Activated T-cell treated with anti-CD3 and anti-CD28 coated beads, Interleukin-2, amount 50 U/mL, for 4 hours (primary cell): ENCODE data around the gene TARBP1. TPM values are rescaled to one million over a fixed set of nuclear protein-coding genes. Genes with fewer than 3 reads are reported as not detected.

Experiments used
- ATAC-seq, 2 donors: fragments of 200-7000 bp; cut with Tn5 transposase; one replicate each; pipeline ENCODE4 v1.10.0; 2021
- DNase-seq: peaks from one replicate; pipeline ENCODE4 v3.0.0-alpha.2; 2020
- H3K27me3 Mint-ChIP-seq: one replicate; pipeline ENCODE4 v1.8.0; 2021; ENCODE audit warnings: low read depth, mixed read lengths
- H3K36me3 Mint-ChIP-seq: one replicate; pipeline ENCODE4 v1.8.0; 2022; ENCODE audit warnings: mixed read lengths; ENCODE audit not compliant: insufficient read depth
- H3K4me1 Mint-ChIP-seq: one replicate; pipeline ENCODE4 v1.8.0; 2021; ENCODE audit warnings: low read depth, mixed read lengths
- H3K4me3 Mint-ChIP-seq: one replicate; pipeline ENCODE4 v1.8.0; 2021; ENCODE audit warnings: mild to moderate bottlenecking, moderate library complexity, mixed read lengths
- H3K9me3 Mint-ChIP-seq: one replicate; pipeline ENCODE4 v1.8.0; 2021; ENCODE audit warnings: mixed read lengths
- total RNA-seq, 3 donors: library from RNA; stranded (reverse); gene quantifications; one replicate each; pipeline ENCODE4 v1.2.1, GENCODE V29; 2021

TARBP1 gene
- total RNA-seq, 3 donors from 2014 or later, result 27.6 to 38.0 (median 33.5) TPM

GRCh38 chr1:234440348-234440747 lies 38.6 kb downstream of the TARBP1 start:
- Mint-ChIP-seq H3K9me3 (peaks cover 6% of the 10 kb centered on the region), H3K4me3 (no peak overlapping the region), H3K27me3 (no peaks in the 10 kb centered on the region), H3K36me3 (peaks cover 55% of the 10 kb centered on the region), H3K4me1 (peaks cover 2% of the 10 kb centered on the region)
- ATAC-seq, result no peak
- no peak for DNase-seq

- H3K4me1 Mint-ChIP-seq, result peaks cover 4% of the 10 kb centered on the region
- peaks cover 6% of the 10 kb centered on the region for H3K9me3 Mint-ChIP-seq
- ATAC-seq (no peak), DNase-seq (no peak)
- H3K27me3 Mint-ChIP-seq, result no peaks in the 10 kb centered on the region
- no peak overlapping the region for H3K4me3 Mint-ChIP-seq
- H3K36me3 Mint-ChIP-seq, result peaks cover 56% of the 10 kb centered on the region
These were observed 40.4 kb downstream of the TARBP1 start for GRCh38 chr1:234438579-234438978.

- ATAC-seq (no peak), DNase-seq (no peak)
- peaks cover 6% of the 10 kb centered on the region for H3K9me3 Mint-ChIP-seq
- peaks cover 54% of the 10 kb centered on the region for H3K36me3 Mint-ChIP-seq
- no peaks in the 10 kb centered on the region for H3K27me3 Mint-ChIP-seq
- H3K4me1 Mint-ChIP-seq, result peaks cover 3% of the 10 kb centered on the region
- no peak overlapping the region for H3K4me3 Mint-ChIP-seq
These were observed 41.4 kb downstream of the TARBP1 start for GRCh38 chr1:234437423-234438171.

GRCh38 chr1:234435620-234436019 lies 43.4 kb downstream of the TARBP1 start:
- Mint-ChIP-seq H3K4me3 (no peak overlapping the region), H3K4me1 (peaks cover 3% of the 10 kb centered on the region), H3K9me3 (peaks cover 6% of the 10 kb centered on the region), H3K27me3 (no peaks in the 10 kb centered on the region), H3K36me3 (peaks cover 46% of the 10 kb centered on the region)
- no peak for DNase-seq
- no peak for ATAC-seq

GRCh38 chr1:234434706-234435105 lies 44.3 kb downstream of the TARBP1 start:
- Mint-ChIP-seq H3K4me1 (peaks cover 3% of the 10 kb centered on the region), H3K9me3 (no peaks in the 10 kb centered on the region), H3K36me3 (peaks cover 39% of the 10 kb centered on the region), H3K4me3 (no peak overlapping the region), H3K27me3 (no peaks in the 10 kb centered on the region)
- ATAC-seq, result no peak
- no peak for DNase-seq

- DNase-seq (no peak), ATAC-seq (peak in 1 of 2 donors; percentile 52)
- peaks cover 40% of the 10 kb centered on the region for H3K36me3 Mint-ChIP-seq
- no peaks in the 10 kb centered on the region for H3K27me3 Mint-ChIP-seq
- H3K4me3 Mint-ChIP-seq, result no peak overlapping the region
- H3K4me1 Mint-ChIP-seq, result peaks cover 3% of the 10 kb centered on the region
- no peaks in the 10 kb centered on the region for H3K9me3 Mint-ChIP-seq
These were observed 45.3 kb downstream of the TARBP1 start for GRCh38 chr1:234433563-234434285.

GRCh38 chr1:234431255-234431654 lies 47.7 kb downstream of the TARBP1 start:
- peaks cover 40% of the 10 kb centered on the region for H3K36me3 Mint-ChIP-seq
- H3K9me3 Mint-ChIP-seq, result no peaks in the 10 kb centered on the region
- DNase-seq (no peak), ATAC-seq (no peak)
- H3K4me3 Mint-ChIP-seq, result no peak overlapping the region
- H3K27me3 Mint-ChIP-seq, result no peaks in the 10 kb centered on the region
- peaks cover 3% of the 10 kb centered on the region for H3K4me1 Mint-ChIP-seq

GRCh38 chr1:234430691-234431090 lies 48.3 kb downstream of the TARBP1 start:
- DNase-seq (no peak), ATAC-seq (no peak)
- H3K9me3 Mint-ChIP-seq, result no peaks in the 10 kb centered on the region
- H3K36me3 Mint-ChIP-seq, result peaks cover 43% of the 10 kb centered on the region
- no peak overlapping the region for H3K4me3 Mint-ChIP-seq
- no peaks in the 10 kb centered on the region for H3K27me3 Mint-ChIP-seq
- peaks cover 3% of the 10 kb centered on the region for H3K4me1 Mint-ChIP-seq

- Mint-ChIP-seq H3K36me3 (peaks cover 37% of the 10 kb centered on the region), H3K4me1 (peaks cover 3% of the 10 kb centered on the region), H3K9me3 (no peaks in the 10 kb centered on the region), H3K27me3 (no peaks in the 10 kb centered on the region), H3K4me3 (no peak overlapping the region)
- ATAC-seq, result no peak
- no peak for DNase-seq
These were observed 49.6 kb downstream of the TARBP1 start for GRCh38 chr1:234429434-234429806.

GRCh38 chr1:234427950-234428646 lies 50.9 kb downstream of the TARBP1 start:
- Mint-ChIP-seq H3K27me3 (no peaks in the 10 kb centered on the region), H3K9me3 (no peaks in the 10 kb centered on the region), H3K4me1 (no peaks in the 10 kb centered on the region), H3K4me3 (no peak overlapping the region), H3K36me3 (peaks cover 37% of the 10 kb centered on the region)
- DNase-seq (no peak), ATAC-seq (no peak)

- Mint-ChIP-seq H3K4me3 (no peak overlapping the region), H3K9me3 (no peaks in the 10 kb centered on the region), H3K36me3 (peaks cover 28% of the 10 kb centered on the region), H3K27me3 (no peaks in the 10 kb centered on the region), H3K4me1 (peaks cover 6% of the 10 kb centered on the region)
- DNase-seq (no peak), ATAC-seq (no peak)
These were observed 65.0 kb downstream of the TARBP1 start for GRCh38 chr1:234413990-234414389.

- H3K9me3 Mint-ChIP-seq, result no peaks in the 10 kb centered on the region
- DNase-seq (no peak), ATAC-seq (no peak)
- peaks cover 10% of the 10 kb centered on the region for H3K4me1 Mint-ChIP-seq
- H3K4me3 Mint-ChIP-seq, result no peak overlapping the region
- no peaks in the 10 kb centered on the region for H3K27me3 Mint-ChIP-seq
- peaks cover 25% of the 10 kb centered on the region for H3K36me3 Mint-ChIP-seq
These were observed 65.5 kb downstream of the TARBP1 start for GRCh38 chr1:234413485-234413884.

- DNase-seq (no peak), ATAC-seq (no peak)
- H3K9me3 Mint-ChIP-seq, result no peaks in the 10 kb centered on the region
- H3K36me3 Mint-ChIP-seq, result peaks cover 22% of the 10 kb centered on the region
- peaks cover 16% of the 10 kb centered on the region for H3K4me1 Mint-ChIP-seq
- H3K4me3 Mint-ChIP-seq, result no peak overlapping the region
- no peaks in the 10 kb centered on the region for H3K27me3 Mint-ChIP-seq
These were observed 66.1 kb downstream of the TARBP1 start for GRCh38 chr1:234412830-234413229.

- no peaks in the 10 kb centered on the region for H3K9me3 Mint-ChIP-seq
- no peak for DNase-seq
- peak; percentile 34 to 51 for ATAC-seq
These were observed 69.7 kb downstream of the TARBP1 start for GRCh38 chr1:234409328-234409727.

More at GRCh38 chr1:234409328-234409727, 69.7 kb downstream of the TARBP1 start:
- H3K27me3 Mint-ChIP-seq, result no peaks in the 10 kb centered on the region
- peaks cover 43% of the 10 kb centered on the region for H3K4me1 Mint-ChIP-seq
- H3K36me3 Mint-ChIP-seq, result peaks cover 13% of the 10 kb centered on the region
- H3K4me3 Mint-ChIP-seq, result peak overlapping the region; percentile 68
